Endodermal cell (in vitro differentiated cells): ENCODE measurements around the gene MAMSTR. TPM values are rescaled to one million over a fixed set of nuclear protein-coding genes. Genes with fewer than 3 reads are reported as not detected.

ENCODE experiments used
- DNase-seq: peaks from one replicate; pipeline ENCODE4 v3.0.0-alpha.2; 2017
- H3K27ac ChIP-seq: 2 replicates; pipeline ENCODE4 v1.5.1; 2013; ENCODE audit warnings: mild to moderate bottlenecking, low read depth, low read length, moderate library complexity
- H3K27me3 ChIP-seq: 2 replicates; pipeline ENCODE4 v1.6.1; 2013; ENCODE audit warnings: mild to moderate bottlenecking, low read length, moderate library complexity; ENCODE audit not compliant: insufficient read depth, control insufficient read depth, poor library complexity, severe bottlenecking
- H3K36me3 ChIP-seq: 2 replicates; pipeline ENCODE4 v1.7.0; 2013; ENCODE audit warnings: mild to moderate bottlenecking, low read length, moderate library complexity; ENCODE audit not compliant: control insufficient read depth, insufficient read depth
- H3K4me1 ChIP-seq: one replicate; pipeline ENCODE4 v1.7.0; 2013; ENCODE audit warnings: low read length; ENCODE audit not compliant: control insufficient read depth, insufficient read depth
- H3K4me3 ChIP-seq: 2 replicates; pipeline ENCODE4 v1.5.1; 2013; ENCODE audit warnings: mild to moderate bottlenecking, low read length, moderate library complexity
- H3K9ac ChIP-seq: 2 replicates; pipeline ENCODE4 v1.6.1; 2013; ENCODE audit warnings: mild to moderate bottlenecking, low read length, moderate library complexity; ENCODE audit not compliant: poor library complexity, severe bottlenecking; ENCODE audit errors: extremely low read depth
- H3K9me3 ChIP-seq: 2 replicates; pipeline ENCODE4 v1.6.1; 2013; ENCODE audit warnings: mild to moderate bottlenecking, low read length, moderate library complexity; ENCODE audit not compliant: control insufficient read depth
- H3K27ac Mint-ChIP-seq: 2 replicates; pipeline ENCODE4 v1.8.0; 2020; ENCODE audit warnings: mixed read lengths
- H3K27me3 Mint-ChIP-seq: 2 replicates; pipeline ENCODE4 v1.8.0; 2021; ENCODE audit warnings: mild to moderate bottlenecking, mixed read lengths; ENCODE audit not compliant: insufficient read depth
- H3K36me3 Mint-ChIP-seq: 2 replicates; pipeline ENCODE4 v1.8.0; 2020; ENCODE audit warnings: low read depth, mixed read lengths
- H3K4me1 Mint-ChIP-seq: 2 replicates; pipeline ENCODE4 v1.8.0; 2020; ENCODE audit warnings: mixed read lengths
- H3K4me3 Mint-ChIP-seq: 2 replicates; pipeline ENCODE4 v1.8.0; 2020; ENCODE audit warnings: mild to moderate bottlenecking, moderate library complexity, mixed read lengths
- H3K9me3 Mint-ChIP-seq: 2 replicates; pipeline ENCODE4 v1.8.0; 2020; ENCODE audit warnings: mild to moderate bottlenecking, mixed read lengths
- CTCF ChIP-seq: fragments of 200-600 bp; sonication (generic); conservative IDR thresholded peaks from 2 replicates; pipeline ENCODE4 v1.5.0; 2021; ENCODE audit warnings: antibody characterized with exemption, mild to moderate bottlenecking
- WGBS, 2 experiments: methylation state at CpG; one replicate each; pipeline versions ENCODE4 v1.1.5 to v1.1.7; 2013; ENCODE audit warnings: missing lambda C conversion rate in 2 of 2, mixed read lengths in 1 of 2; ENCODE audit not compliant: insufficient coverage in 1 of 2, insufficient read length in 1 of 2; 5-methylcytosine and 5-hydroxymethylcytosine counted together
- total RNA-seq, 2 donors: library from RNA; stranded (reverse); fragmentation: NEBNext Ultra II Directional in 1 of 2; extraction: Animal tissue kit (Norgen Biotek cat#: 25700) in 1 of 2; gene quantifications; 2 replicates in 1 of 2; 3 replicates in 1 of 2; pipeline ENCODE4 v1.2.1, GENCODE V29; 2021

Gene MAMSTR
- total RNA-seq, 2 donors from 2014 or later: 1.9 to 2.3 TPM

GRCh38 chr19:48715681-48716171, 3.8 kb downstream of the MAMSTR start:
- Mint-ChIP-seq H3K9me3 (peaks cover 6% of the 10 kb centered on the region), H3K36me3 (peaks cover 8% of the 10 kb centered on the region), H3K27ac (peak overlapping the region; percentile 30), H3K4me3 (peak overlapping the region; percentile 75), H3K4me1 (peaks cover 24% of the 10 kb centered on the region), H3K27me3 (peaks cover 2% of the 10 kb centered on the region)
- Histone ChIP-seq H3K4me3 (no peak overlapping the region), H3K9ac (no peak overlapping the region), H3K27ac (no peak overlapping the region), H3K4me1 (no peaks in the 10 kb centered on the region), H3K36me3 (no peaks in the 10 kb centered on the region), H3K9me3 (peaks cover 4% of the 10 kb centered on the region), H3K27me3 (no peaks in the 10 kb centered on the region)
- WGBS, 2 experiments: 92 to 96% methylated on average over 19 of the region's 19 CpGs
- TF ChIP-seq CTCF: no peak
- DNase-seq: peak; percentile 54

GRCh38 chr19:48714759-48715675, 4.5 kb downstream of the MAMSTR start:
- Histone ChIP-seq H3K9me3 (peaks cover 4% of the 10 kb centered on the region), H3K27me3 (no peaks in the 10 kb centered on the region), H3K4me1 (no peaks in the 10 kb centered on the region), H3K9ac (peak overlapping the region; percentile 59), H3K36me3 (no peaks in the 10 kb centered on the region), H3K4me3 (peak overlapping the region; percentile 89), H3K27ac (peak overlapping the region; percentile 55)
- TF ChIP-seq CTCF: no peak
- Mint-ChIP-seq H3K27ac (peak overlapping the region; percentile 90), H3K36me3 (peaks cover 8% of the 10 kb centered on the region), H3K4me3 (peak overlapping the region; percentile 75), H3K27me3 (peaks cover 2% of the 10 kb centered on the region), H3K4me1 (peaks cover 24% of the 10 kb centered on the region), H3K9me3 (peaks cover 7% of the 10 kb centered on the region)
- WGBS, 2 experiments: 83 to 96% methylated on average over 12 to 26 of the region's 26 CpGs
- DNase-seq: peak; percentile 53

- peak overlapping the region; percentile 91 for H3K4me3 ChIP-seq
- Mint-ChIP-seq H3K9me3 (peaks cover 7% of the 10 kb centered on the region), H3K4me1 (peaks cover 21% of the 10 kb centered on the region), H3K27ac (peak overlapping the region; percentile 90), H3K36me3 (peaks cover 8% of the 10 kb centered on the region), H3K4me3 (peak overlapping the region; percentile 75), H3K27me3 (peaks cover 5% of the 10 kb centered on the region)
- no peaks in the 10 kb centered on the region for H3K27me3 ChIP-seq
- peak overlapping the region; percentile 59 for H3K9ac ChIP-seq
- 1 to 4% methylated on average over 18 to 67 of the region's 67 CpGs for WGBS, 2 experiments
- H3K9me3 ChIP-seq: peaks cover 4% of the 10 kb centered on the region
- no peak for TF ChIP-seq CTCF
- peak; percentile 100 for DNase-seq
- H3K4me1 ChIP-seq: no peaks in the 10 kb centered on the region
- H3K36me3 ChIP-seq: no peaks in the 10 kb centered on the region
- H3K27ac ChIP-seq: peak overlapping the region; percentile 55
Observed at GRCh38 chr19:48713864-48714755, 5.4 kb downstream of the MAMSTR start.
